ENCODE data around the gene HYAL2. TPM values are rescaled to one million over a fixed set of nuclear protein-coding genes. Genes with fewer than 3 reads are reported as not detected.

HYAL2 gene
- total and polyA plus RNA-seq, 9 donors, result 10.9 to 81.6 (median 41.2) TPM

GRCh38 chr3:50319181-50319893 lies 3.2 kb downstream of the HYAL2 start:
- Histone ChIP-seq H3K4me1 (ENCODE audit: insufficient read depth) (peaks cover 22% of the 10 kb centered on the region), H3K27ac (no peak overlapping the region), H3K27me3 (no peaks in the 10 kb centered on the region), H3K4me3 (no peak overlapping the region), H3K9me3 (no peaks in the 10 kb centered on the region), H3K36me3 (no peaks in the 10 kb centered on the region)
- TF ChIP-seq EP300 (IDR thresholded peaks at IDR 0.05) (no peak), CTCF (IDR thresholded peaks at IDR 0.05) (no peak)
- DNase-seq, result peak in 1 of 5 donors; percentile 47
- intact Hi-C loops (cut with DNase I), result no loop called here
- WGBS, 3 donors, result 83 to 89% (median 89%) methylated on average over 16 of the region's 16 CpGs

GRCh38 chr3:50318615-50319014 lies 3.9 kb downstream of the HYAL2 start:
- H3K4me3 ChIP-seq, result no peak overlapping the region
- H3K4me1 ChIP-seq (ENCODE audit: insufficient read depth), result peaks cover 22% of the 10 kb centered on the region
- no peaks in the 10 kb centered on the region for H3K36me3 ChIP-seq
- no peaks in the 10 kb centered on the region for H3K9me3 ChIP-seq
- H3K27me3 ChIP-seq, result no peaks in the 10 kb centered on the region
- 73 to 82% (median 78%) methylated on average over 10 of the region's 10 CpGs for WGBS, 3 donors
- TF ChIP-seq EP300 (IDR thresholded peaks at IDR 0.05) (no peak), POLR2A (IDR thresholded peaks at IDR 0.05) (no peak), CTCF (IDR thresholded peaks at IDR 0.05) (no peak)
- intact Hi-C loops (cut with DNase I), result no loop called here
- no peak for DNase-seq
- no peak overlapping the region for H3K27ac ChIP-seq

- peaks cover 22% of the 10 kb centered on the region for H3K4me1 ChIP-seq (ENCODE audit: insufficient read depth)
- no peaks in the 10 kb centered on the region for H3K36me3 ChIP-seq
- H3K27ac ChIP-seq, result no peak overlapping the region
- TF ChIP-seq EP300 (IDR thresholded peaks at IDR 0.05) (no peak), CTCF (IDR thresholded peaks at IDR 0.05) (no peak), POLR2A (IDR thresholded peaks at IDR 0.05) (no peak)
- intact Hi-C loops (cut with DNase I), result no loop called here
- no peak overlapping the region for H3K4me3 ChIP-seq
- DNase-seq, result no peak
- no peaks in the 10 kb centered on the region for H3K27me3 ChIP-seq
- no peaks in the 10 kb centered on the region for H3K9me3 ChIP-seq
- WGBS, 3 donors, result 77 to 83% (median 77%) methylated on average over 9 to 11 of the region's 11 CpGs
These were observed 4.4 kb downstream of the HYAL2 start for GRCh38 chr3:50318163-50318562.

- TF ChIP-seq CTCF (IDR thresholded peaks at IDR 0.05) (no peak), EP300 (IDR thresholded peaks at IDR 0.05) (no peak), POLR2A (IDR thresholded peaks at IDR 0.05) (no peak)
- H3K27ac ChIP-seq, result no peak overlapping the region
- intact Hi-C loops (cut with DNase I), result no loop called here
- H3K9me3 ChIP-seq, result no peaks in the 10 kb centered on the region
- H3K27me3 ChIP-seq, result no peaks in the 10 kb centered on the region
- peaks cover 18% of the 10 kb centered on the region for H3K4me1 ChIP-seq (ENCODE audit: insufficient read depth)
- H3K4me3 ChIP-seq, result no peak overlapping the region
- no peaks in the 10 kb centered on the region for H3K36me3 ChIP-seq
- DNase-seq, result no peak
- WGBS, 3 donors, result 52 to 61% (median 56%) methylated on average over 6 of the region's 6 CpGs
These were observed 5.2 kb downstream of the HYAL2 start for GRCh38 chr3:50317300-50317699.

All from ovary (tissue), 9 donors.